ENCODE measurements around the gene VWA3B. TPM values are rescaled to one million over a fixed set of nuclear protein-coding genes. Genes with fewer than 3 reads are reported as not detected.

VWA3B gene
- total RNA-seq, 1 experiment from 2014 or later: not detected

DNA sequence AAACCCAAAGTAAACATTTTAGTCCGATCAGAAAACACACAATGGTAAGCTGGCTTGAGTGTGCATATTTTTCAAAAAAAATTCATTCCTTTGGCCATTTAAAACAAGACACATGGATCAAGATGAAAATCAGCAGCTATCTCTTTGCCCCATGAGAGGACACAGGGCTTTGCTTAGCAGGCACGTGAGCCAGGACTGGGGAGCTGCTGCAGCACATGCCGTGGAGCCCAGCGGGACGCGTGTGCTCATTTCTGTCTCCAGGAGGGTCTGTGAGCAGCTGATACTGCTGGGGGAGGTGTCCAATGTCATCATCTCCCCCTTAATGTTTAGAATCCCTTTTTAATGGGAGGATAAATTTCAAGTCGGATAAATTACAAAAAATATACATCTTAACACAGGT is 209.5 kb downstream of the VWA3B start:
- no peak overlapping the region for H3T11ph ChIP-seq (ENCODE audit: low read length)
- H3K27ac ChIP-seq (ENCODE audit: insufficient read length, low read depth, low read length): no peak overlapping the region
- H3K79me1 ChIP-seq (ENCODE audit: insufficient read depth, low read depth, low read length, poor library complexity, severe bottlenecking): no peaks in the 10 kb centered on the region
- H3K79me2 ChIP-seq (ENCODE audit: insufficient read depth, low read length): no peaks in the 10 kb centered on the region
- no peak overlapping the region for H2BK15ac ChIP-seq (ENCODE audit: low read depth, low read length)
- Mint-ChIP-seq H3K9me3 (no peaks in the 10 kb centered on the region), H3K36me3 (ENCODE audit: insufficient read depth in 1 of 3, low read depth in 3 of 3) (no peaks in the 10 kb centered on the region), H3K27me3 (ENCODE audit: low read depth) (peaks cover 10% of the 10 kb centered on the region), H3K27ac (no peak overlapping the region), H3K4me1 (peaks cover 10 to 15% of the 10 kb centered on the region in 2 experiments), H3K4me3 (no peak overlapping the region)
- H3K23ac ChIP-seq (ENCODE audit: insufficient read length, low read depth, low read length): no peak overlapping the region
- H3K56ac ChIP-seq (ENCODE audit: insufficient read length, low read depth, low read length): no peak overlapping the region
- H3K14ac ChIP-seq (ENCODE audit: insufficient read depth, low read length): no peak overlapping the region; the same call in 1 of the 2 replicates
- H3K4me1 ChIP-seq (ENCODE audit: insufficient read depth, low read length): no peaks in the 10 kb centered on the region
- H3K9ac ChIP-seq (ENCODE audit: extremely low read depth, insufficient read length, low read length): no peak overlapping the region
- H2AK5ac ChIP-seq (ENCODE audit: insufficient read length, low read length): no peak overlapping the region
- H4K5ac ChIP-seq (ENCODE audit: insufficient read length, low read depth, low read length): no peak overlapping the region
- H4K91ac ChIP-seq (ENCODE audit: insufficient read length, low read depth, low read length): no peak overlapping the region
- H3K27me3 ChIP-seq (ENCODE audit: insufficient read depth, low read length): no peaks in the 10 kb centered on the region
- H3K9me3 ChIP-seq (ENCODE audit: control insufficient read depth, low read depth, low read length): no peaks in the 10 kb centered on the region
- no peaks in the 10 kb centered on the region for H3K23me2 ChIP-seq (ENCODE audit: insufficient read length, low read depth, low read length, poor library complexity, severe bottlenecking)
- no CpG with 5 or more reads among the region's 7 CpGs for WGBS (ENCODE audit: extremely low coverage, insufficient read length, low lambda C conversion rate)
- H2AFZ ChIP-seq (ENCODE audit: low read length): no peak overlapping the region
- H2BK12ac ChIP-seq (ENCODE audit: insufficient read length, low read depth, low read length): no peak overlapping the region
- no peak for DNase-seq
- no peak for TF ChIP-seq CTCF (conservative IDR thresholded peaks at IDR 0.05)
- no peak overlapping the region for H2BK120ac ChIP-seq (ENCODE audit: low read depth, low read length, poor library complexity, severe bottlenecking)
- H3K18ac ChIP-seq (ENCODE audit: insufficient read length, low read depth, low read length): no peak overlapping the region
- no peak overlapping the region for H4K8ac ChIP-seq (replicated peaks; ENCODE audit: insufficient read length, low read depth, low read length)
- H3K4me2 ChIP-seq (ENCODE audit: insufficient read depth, insufficient read length, low read length): no peak overlapping the region
- H2BK5ac ChIP-seq (ENCODE audit: insufficient read length, low read length): no peak overlapping the region
- no peak overlapping the region for H3K4ac ChIP-seq (ENCODE audit: low read depth, low read length)
- H4K20me1 ChIP-seq (ENCODE audit: control insufficient read depth, insufficient read depth, insufficient read length): no peaks in the 10 kb centered on the region
- no peak overlapping the region for H2BK20ac ChIP-seq (ENCODE audit: low read depth, low read length, poor library complexity, severe bottlenecking)
